T-helper 1 cell treated with Interleukin-12 subunit alpha and Interleukin-12 subunit beta and Interleukin-4 antibody, amounts not matched to agents 30 μg/mL and 1 μg/mL, for 36 hours (primary cell): Measurements from ENCODE around the gene ZNF593.
A peak's percentile ranks its signal among the peaks of the same experiment; 100 is the strongest.

ENCODE experiments used
- H3K27ac Mint-ChIP-seq: one replicate; pipeline ENCODE4 v1.8.0; 2021; ENCODE audit warnings: mild to moderate bottlenecking, mixed read lengths
- H3K27me3 Mint-ChIP-seq: one replicate; pipeline ENCODE4 v1.8.0; 2021; ENCODE audit warnings: low read depth, mixed read lengths
- H3K36me3 Mint-ChIP-seq: one replicate; pipeline ENCODE4 v1.8.0; 2021; ENCODE audit warnings: low read depth, mixed read lengths
- H3K4me1 Mint-ChIP-seq: one replicate; pipeline ENCODE4 v1.8.0; 2021; ENCODE audit warnings: low read depth, mixed read lengths
- H3K4me3 Mint-ChIP-seq: one replicate; pipeline ENCODE4 v1.8.0; 2021; ENCODE audit warnings: mild to moderate bottlenecking, moderate library complexity, mixed read lengths
- H3K9me3 Mint-ChIP-seq: one replicate; pipeline ENCODE4 v1.8.0; 2021; ENCODE audit warnings: mixed read lengths

ZNF593 gene

GRCh38 chr1:26169669-26170471 is at the start of gene ZNF593:
TSS of gene ZNF593 (plus strand) at chr1:26169908. CDS start at chr1:26169984, 76 bp downstream.
- no peaks in the 10 kb centered on the region for H3K9me3 Mint-ChIP-seq
- peak within 1 kb of the TSS; percentile 83 for H3K27ac Mint-ChIP-seq
- peak within 1 kb of the TSS; percentile 84 for H3K4me3 Mint-ChIP-seq
- H3K27me3 Mint-ChIP-seq: peaks cover 25% of the 10 kb centered on the region
- peaks cover 29% of the 10 kb centered on the region for H3K4me1 Mint-ChIP-seq
- H3K36me3 Mint-ChIP-seq: no peaks in the 10 kb centered on the region

GRCh38 chr1:26121854-26122773 is 47.6 kb upstream of the ZNF593 start:
- Mint-ChIP-seq H3K4me1 (peaks cover 58% of the 10 kb centered on the region), H3K4me3 (no peak overlapping the region), H3K27ac (no peak overlapping the region), H3K36me3 (peaks cover 31% of the 10 kb centered on the region), H3K27me3 (no peaks in the 10 kb centered on the region), H3K9me3 (no peaks in the 10 kb centered on the region)

DNA sequence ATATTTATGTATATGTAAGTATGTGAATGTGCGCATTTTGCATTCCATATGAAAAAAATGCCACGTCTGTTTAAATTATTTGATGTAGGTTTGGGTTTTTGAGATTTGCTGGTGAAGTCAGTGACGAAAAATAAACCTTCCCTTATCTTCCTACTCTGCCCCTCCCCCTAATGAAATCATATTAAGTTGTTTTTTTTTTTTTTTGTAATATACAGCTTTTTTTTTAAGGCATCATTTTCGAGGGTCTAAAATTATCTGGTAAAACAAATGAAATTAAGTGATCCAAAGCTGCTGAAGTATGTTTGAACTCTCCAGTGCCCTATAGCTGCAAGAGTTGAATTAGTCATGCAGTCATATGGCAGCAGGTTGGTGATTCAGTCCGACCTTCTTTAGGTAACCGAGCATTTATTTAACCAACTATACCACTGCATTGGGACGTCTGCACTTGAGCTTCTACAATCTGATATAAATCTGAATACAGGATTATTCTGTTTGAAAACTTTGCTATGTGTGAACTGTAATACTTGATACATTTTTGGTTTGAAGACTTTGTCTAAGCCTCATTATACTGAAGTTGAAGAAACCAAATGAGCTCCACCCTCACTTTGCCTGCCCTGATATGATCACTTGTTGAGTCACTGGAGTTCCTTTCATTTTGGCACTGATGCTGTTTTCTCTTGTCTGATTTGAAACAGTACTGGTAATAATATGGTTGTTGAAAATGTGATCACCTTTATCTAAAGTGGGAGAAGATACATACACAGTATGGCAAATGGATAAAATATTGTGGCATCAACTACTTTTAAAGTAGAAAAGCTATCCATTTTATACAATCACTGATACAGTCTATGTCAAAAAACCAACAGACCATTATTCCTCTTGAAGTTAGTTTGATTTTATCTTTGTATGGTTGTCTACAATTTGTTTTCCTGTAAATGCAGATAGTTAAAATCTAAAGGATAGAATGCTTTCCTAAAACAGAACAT is 46.4 kb upstream of the ZNF593 start:
- Mint-ChIP-seq H3K27ac (peak overlapping the region; percentile 87), H3K4me1 (peaks cover 68% of the 10 kb centered on the region), H3K27me3 (no peaks in the 10 kb centered on the region), H3K36me3 (peaks cover 32% of the 10 kb centered on the region), H3K4me3 (peak overlapping the region; percentile 50), H3K9me3 (no peaks in the 10 kb centered on the region)

DNA sequence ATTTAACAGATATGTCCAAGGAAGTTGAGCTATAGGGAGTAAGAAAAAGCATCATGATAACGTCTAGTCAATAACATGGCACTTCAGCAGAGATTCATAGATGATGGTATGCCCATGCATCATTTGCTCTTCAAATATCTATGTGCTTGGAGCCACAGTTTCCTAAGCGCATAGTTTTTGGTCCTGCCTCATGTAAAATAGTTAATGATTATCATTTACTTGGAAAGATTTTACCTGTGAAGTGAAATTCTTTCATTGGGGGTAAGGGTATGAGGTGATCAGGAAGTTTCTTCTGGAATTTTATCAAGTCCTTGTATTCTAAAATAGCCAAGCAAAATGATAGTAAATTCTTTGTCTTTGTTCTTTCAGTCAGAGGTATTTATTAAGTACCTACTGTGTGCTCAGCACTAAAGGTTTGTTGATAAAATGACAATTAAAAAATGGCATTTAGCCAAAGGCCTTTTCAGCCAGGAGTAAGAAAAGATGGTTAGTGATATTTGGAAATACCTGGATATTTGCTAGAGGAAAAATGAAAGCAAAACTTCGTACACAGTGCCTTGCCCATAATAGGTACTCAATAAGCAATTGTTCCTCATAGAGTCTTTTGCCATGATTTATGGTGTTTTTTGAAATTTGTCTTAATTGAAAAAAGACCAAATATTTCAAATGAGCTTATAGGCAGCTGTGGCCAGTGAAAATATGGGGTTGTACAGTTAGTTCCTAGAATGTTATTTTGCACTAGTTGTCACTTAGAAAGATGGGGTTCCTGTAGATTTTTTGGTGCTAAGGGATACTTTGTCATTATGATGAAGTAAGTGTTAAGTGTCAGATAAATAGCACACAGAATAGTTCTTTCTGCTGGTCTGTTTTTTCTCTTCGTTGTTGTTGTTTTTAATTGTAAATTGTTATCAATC is 45.0 kb upstream of the ZNF593 start:
- Mint-ChIP-seq H3K9me3 (no peaks in the 10 kb centered on the region), H3K36me3 (peaks cover 28% of the 10 kb centered on the region), H3K4me1 (peaks cover 61% of the 10 kb centered on the region), H3K27ac (peak overlapping the region; percentile 65), H3K4me3 (peak overlapping the region; percentile 26), H3K27me3 (peaks cover 3% of the 10 kb centered on the region)

- Mint-ChIP-seq H3K4me1 (peaks cover 54% of the 10 kb centered on the region), H3K4me3 (no peak overlapping the region), H3K27me3 (peaks cover 3% of the 10 kb centered on the region), H3K9me3 (no peaks in the 10 kb centered on the region), H3K36me3 (peaks cover 25% of the 10 kb centered on the region), H3K27ac (peak overlapping the region; percentile 94)
Measured at GRCh38 chr1:26125382-26125781, 44.3 kb upstream of the ZNF593 start.

DNA sequence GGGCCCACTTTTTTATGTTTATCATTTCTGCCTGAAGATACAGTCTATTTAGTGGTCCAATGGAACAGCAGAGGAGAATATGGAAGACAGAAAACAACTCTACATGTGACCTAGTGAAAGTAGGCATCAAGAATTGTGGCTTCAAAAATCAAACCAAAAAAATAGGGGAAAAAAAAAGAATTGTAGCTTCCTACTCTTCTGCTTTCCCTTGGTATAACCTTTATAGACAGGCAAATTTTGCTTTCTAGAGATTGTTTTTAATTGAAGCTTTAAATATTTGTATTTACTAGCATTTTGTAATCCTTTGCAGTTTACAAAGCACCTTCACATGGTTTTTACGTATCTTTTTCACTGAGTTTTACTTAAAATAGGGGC is 43.8 kb upstream of the ZNF593 start:
- peaks cover 53% of the 10 kb centered on the region for H3K4me1 Mint-ChIP-seq

GRCh38 chr1:26126321-26127084 is 43.2 kb upstream of the ZNF593 start:
- Mint-ChIP-seq H3K27ac (peak overlapping the region; percentile 94), H3K27me3 (peaks cover 3% of the 10 kb centered on the region), H3K9me3 (no peaks in the 10 kb centered on the region), H3K36me3 (peaks cover 25% of the 10 kb centered on the region), H3K4me3 (peak overlapping the region; percentile 68), H3K4me1 (peaks cover 53% of the 10 kb centered on the region)

More for the DNA sequence above, 43.8 kb upstream of the ZNF593 start:
- Mint-ChIP-seq H3K36me3 (peaks cover 25% of the 10 kb centered on the region), H3K4me3 (peak overlapping the region; percentile 68), H3K27me3 (peaks cover 3% of the 10 kb centered on the region), H3K9me3 (no peaks in the 10 kb centered on the region), H3K27ac (peak overlapping the region; percentile 94)

DNA sequence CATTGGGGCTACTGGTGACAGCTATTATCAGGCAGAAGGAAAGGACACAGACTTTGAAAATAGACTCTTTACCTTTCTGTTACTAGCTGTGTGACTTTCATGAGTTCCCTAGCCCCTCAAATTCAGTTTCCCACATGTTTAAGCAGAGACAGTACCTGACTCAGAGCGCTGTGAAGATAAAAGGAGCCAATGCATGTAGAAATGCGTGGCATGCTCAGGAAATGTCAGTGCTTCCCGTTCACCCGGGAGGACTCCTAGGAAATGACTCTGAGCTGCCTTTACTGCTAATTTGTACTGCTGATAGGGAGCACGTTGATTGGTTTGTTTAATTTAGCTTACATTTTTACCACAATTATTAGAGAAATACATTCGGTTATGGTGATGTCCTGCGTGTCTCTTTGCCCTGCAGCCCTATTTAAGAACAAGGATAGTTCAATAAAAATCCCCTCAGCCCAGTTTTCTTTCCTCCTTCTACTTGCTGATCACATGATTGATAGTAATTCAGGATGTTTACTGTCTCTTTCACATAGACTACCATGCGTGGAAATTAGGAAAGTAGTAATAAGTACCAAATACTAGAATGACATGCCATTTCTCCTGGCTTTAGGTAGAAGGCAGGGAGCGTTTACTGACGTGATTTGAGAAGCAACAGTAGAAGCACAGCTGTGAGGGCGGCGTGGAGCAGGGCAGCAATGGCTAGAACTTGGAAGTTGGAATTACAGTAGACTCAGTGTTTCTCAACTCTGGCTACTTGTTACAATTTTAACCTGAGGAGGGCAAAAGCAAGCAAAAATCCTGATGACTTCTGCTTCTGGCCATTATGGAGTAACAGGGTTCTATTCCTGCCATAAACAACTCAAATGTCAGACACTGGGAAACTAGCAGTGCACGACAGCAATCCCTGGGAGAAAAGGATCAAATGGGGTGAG is 42.2 kb upstream of the ZNF593 start:
- peak overlapping the region; percentile 43 for H3K27ac Mint-ChIP-seq
- H3K36me3 Mint-ChIP-seq: peaks cover 18% of the 10 kb centered on the region
- H3K4me3 Mint-ChIP-seq: peak overlapping the region; percentile 68
- H3K27me3 Mint-ChIP-seq: peaks cover 3% of the 10 kb centered on the region
- peaks cover 49% of the 10 kb centered on the region for H3K4me1 Mint-ChIP-seq
- no peaks in the 10 kb centered on the region for H3K9me3 Mint-ChIP-seq

- H3K27me3 Mint-ChIP-seq: peaks cover 3% of the 10 kb centered on the region
- peaks cover 34% of the 10 kb centered on the region for H3K4me1 Mint-ChIP-seq
- no peaks in the 10 kb centered on the region for H3K9me3 Mint-ChIP-seq
- no peak overlapping the region for H3K4me3 Mint-ChIP-seq
- H3K27ac Mint-ChIP-seq: no peak overlapping the region
- peaks cover 10% of the 10 kb centered on the region for H3K36me3 Mint-ChIP-seq
Measured at GRCh38 chr1:26129778-26130177, 39.9 kb upstream of the ZNF593 start.

GRCh38 chr1:26130695-26131094 is 39.0 kb upstream of the ZNF593 start:
- H3K36me3 Mint-ChIP-seq: peaks cover 8% of the 10 kb centered on the region
- H3K4me3 Mint-ChIP-seq: no peak overlapping the region
- H3K27me3 Mint-ChIP-seq: peaks cover 3% of the 10 kb centered on the region
- H3K4me1 Mint-ChIP-seq: peaks cover 25% of the 10 kb centered on the region
- H3K27ac Mint-ChIP-seq: no peak overlapping the region
- H3K9me3 Mint-ChIP-seq: no peaks in the 10 kb centered on the region

- Mint-ChIP-seq H3K9me3 (no peaks in the 10 kb centered on the region), H3K27me3 (peaks cover 3% of the 10 kb centered on the region), H3K4me1 (peaks cover 15% of the 10 kb centered on the region), H3K4me3 (no peak overlapping the region), H3K27ac (no peak overlapping the region), H3K36me3 (peaks cover 8% of the 10 kb centered on the region)
Measured at GRCh38 chr1:26132128-26132833, 37.4 kb upstream of the ZNF593 start.
